Stimulated activated CD8-positive, alpha-beta memory T cell treated with anti-CD3 and anti-CD28 coated beads, Interleukin-12 subunit alpha, Interleukin-12 subunit beta, amount 100 ng/mL, for 24 hours (primary cell): ENCODE measurements around the gene WNK3.

Experiments
- DNase-seq: peaks from one replicate; pipeline ENCODE4 v3.0.0-alpha.2; 2020; ENCODE audit errors: extremely low read depth

WNK3 gene

DNA sequence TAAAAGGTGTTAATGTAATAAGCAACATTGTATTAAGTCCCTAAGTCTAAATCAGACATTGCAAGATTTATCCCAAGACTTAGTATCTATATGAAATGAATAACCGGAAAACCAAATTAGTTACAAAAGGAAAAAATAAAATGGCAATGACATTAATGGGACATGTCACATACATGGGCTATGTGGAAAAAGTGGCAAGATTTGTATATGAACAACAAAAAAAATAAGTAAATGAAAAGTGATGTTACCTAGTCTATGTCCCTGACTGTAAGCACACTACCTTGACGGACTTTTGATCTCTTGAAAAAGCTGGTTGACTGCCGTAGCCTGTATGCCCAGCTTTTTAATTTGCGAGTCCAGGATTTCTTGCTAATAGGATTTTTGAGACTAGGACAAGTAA, 119.3 kb downstream of the WNK3 start:
- no peak for DNase-seq

DNA sequence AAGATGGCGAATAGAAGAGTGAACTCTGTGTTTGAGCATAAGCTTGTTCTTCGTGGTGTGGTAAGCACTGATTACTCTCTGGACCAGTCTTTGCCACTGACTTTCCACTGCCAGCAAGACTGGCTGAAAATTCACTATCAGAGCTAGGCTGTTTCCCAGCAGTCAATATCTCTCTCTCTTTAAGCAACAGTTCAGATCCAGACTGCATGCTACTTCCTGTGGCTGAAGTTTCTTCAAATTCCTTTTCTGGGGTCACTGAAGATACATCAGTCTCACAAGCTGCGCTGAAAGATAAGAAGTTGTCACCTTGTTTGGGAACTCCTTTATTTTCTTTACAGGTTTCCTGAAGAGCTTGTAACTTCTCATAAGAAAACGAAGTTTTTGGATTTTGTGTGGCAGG, 120.8 kb downstream of the WNK3 start:
- no peak for DNase-seq

DNA sequence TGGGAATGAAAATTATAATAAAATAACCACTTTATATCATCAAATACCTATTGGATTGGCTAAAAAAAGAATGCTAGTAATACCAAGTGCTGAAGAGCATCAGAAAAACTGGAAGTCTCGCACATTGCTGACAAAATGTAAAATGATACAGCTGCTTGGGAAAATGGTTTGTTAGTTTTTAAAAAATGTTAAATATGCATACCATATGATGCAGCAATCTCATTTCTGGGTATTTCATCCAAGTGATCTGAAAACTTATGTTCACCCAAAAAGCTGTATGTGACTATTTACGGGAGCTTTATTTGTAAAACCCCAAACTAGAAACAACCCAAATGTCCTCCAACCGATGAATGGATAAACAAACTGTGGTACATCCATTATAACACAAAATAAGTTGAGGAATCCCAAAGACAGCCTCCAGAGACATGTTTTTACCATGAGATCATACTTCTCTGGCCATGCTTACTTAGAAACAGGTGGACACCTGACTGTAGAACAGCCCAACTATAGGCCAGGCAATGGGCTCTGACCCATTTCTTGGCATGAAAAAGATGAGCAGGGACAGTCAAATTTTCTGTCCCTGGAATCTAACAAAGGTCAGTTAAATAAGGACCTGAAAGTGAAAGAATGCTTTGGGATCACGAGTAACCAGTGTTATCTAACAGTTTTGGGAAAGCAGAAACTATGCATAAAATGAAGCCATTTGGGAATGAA, 127.3 kb downstream of the WNK3 start:
- DNase-seq = no peak

DNA sequence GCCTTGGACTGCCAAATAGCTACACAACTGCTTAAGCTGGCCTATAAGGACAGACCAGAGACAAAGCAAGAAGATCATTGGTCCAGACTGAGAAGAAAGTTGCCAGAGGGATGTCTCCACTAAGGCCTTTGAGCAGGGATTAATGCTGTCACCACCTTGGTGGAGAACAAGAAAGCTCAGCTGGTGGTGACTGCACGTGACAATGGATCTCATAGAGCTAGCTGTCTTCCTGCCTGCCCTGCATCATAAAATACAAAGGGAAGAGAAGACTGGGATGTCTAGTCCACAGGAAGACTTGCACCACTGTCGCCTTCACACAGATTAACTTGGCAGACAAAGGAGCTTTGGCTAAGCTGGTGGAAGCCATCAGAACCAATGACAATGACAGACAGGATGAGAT, 134.3 kb downstream of the WNK3 start:
- DNase-seq = no peak

DNA sequence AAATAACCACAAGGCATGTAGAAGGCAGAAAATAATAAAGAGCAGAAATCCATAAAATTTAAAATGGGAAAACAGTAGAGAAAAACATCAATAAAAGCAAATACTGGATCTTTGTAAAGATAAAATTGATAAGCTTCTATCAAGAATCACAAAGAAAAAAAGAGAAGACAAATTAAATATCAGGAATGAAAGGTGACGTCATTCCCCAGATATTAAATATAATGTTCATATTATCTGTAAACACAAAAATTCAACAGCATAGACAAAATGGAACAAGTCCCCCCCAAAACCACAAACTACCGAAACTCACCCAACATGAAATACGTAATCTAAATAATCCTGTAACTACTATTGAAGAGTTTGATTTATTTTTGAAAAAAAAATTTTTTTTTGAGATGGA, 144.2 kb downstream of the WNK3 start:
- DNase-seq = no peak

DNA sequence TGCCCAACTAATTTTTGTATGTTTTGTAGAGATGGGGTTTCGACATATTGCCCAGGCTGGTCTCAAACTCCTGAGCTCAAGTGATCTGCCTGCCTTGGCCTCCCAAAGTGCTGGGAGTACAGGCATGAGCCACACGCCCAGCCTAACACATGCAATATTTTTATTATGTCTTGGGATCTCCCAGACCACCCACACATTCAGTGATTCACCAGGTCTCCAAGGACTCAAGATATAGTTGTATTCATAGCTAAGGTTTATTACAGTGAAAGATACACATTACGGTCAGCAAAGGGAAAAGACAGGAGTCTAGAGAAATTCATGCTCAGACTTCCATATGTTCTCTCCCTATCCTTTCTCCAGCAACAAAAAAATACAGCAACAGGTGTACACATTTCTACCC, 149.3 kb downstream of the WNK3 start:
- no peak for DNase-seq

DNA sequence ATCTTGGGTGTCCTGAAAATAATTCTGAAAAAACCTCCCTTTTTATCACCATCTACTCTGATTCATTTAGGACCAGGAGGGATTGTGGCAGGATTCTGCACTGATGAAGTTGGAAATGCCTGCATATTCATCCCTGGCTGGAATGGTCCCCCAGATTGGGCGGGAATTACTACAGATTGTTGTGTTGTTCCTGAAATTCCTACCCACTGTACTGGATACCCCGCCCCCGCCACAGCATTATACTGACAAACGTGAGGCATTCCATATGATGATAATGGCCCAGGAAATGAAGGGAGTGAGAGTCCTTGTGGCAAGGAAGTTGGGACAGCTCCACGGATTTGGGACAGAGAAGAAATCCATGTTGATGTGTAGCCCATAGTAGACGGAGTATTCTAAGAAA, 159.6 kb downstream of the WNK3 start:
- no peak for DNase-seq

DNA sequence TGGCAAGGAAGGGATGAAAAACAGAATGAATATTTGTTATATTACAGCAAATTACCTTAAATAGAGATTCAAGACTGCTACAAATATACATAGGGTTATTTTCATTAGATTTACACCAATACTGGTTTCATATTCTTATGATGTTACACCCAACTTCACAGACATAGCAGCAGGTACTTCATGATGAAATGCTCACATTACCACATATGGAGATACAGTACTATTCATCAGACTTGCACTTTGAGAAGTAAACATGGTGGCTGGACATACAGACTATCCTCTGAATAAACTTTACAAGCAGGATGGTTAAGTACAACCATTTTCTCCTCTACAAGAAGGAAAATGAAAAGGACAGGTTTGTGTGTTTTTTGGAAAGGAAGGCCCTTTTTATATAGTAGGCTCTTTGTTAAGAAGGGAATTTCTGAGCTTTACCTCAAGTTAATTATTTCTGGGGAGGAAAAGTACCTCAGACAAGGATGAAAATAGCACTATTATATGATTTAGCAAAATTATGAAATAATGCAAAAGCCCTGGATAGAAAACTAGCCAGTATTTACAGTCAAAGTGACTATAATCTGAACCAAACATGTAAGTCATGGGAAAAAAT, 162.8 kb downstream of the WNK3 start:
- no peak for DNase-seq

DNA sequence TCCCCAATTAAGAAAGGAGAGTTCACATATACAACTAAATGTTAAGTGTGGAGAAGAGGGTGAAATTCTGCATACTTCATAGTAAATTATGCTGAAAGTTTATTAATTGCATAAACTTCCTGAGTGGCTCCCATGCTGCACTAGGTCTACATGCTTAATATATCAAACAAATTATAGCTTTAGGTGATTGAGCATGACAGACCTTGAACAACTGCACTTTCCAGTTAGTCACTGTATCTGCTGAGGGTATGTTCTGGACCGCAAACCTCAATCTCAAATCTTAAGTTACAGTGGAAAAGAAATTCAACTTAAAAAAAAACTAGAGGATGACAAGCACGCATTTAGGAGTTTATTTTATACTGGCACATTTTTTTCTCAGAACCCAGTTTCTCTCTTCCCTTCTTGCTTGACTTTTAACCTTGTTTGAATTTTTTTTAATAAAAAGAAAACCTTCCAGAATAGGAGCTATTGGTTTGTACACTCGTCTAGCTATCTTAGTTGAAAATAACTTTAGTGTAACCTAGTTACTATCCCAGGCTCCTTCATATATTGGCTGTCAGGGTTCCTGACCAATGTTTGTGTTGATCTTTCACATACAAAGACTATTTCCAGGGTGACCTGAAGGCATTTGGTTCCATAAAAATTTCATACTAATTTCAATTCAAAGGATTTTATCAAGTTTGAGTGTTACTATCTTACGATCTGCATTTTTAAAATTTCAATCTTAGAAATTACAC, 164.6 kb downstream of the WNK3 start:
- DNase-seq = no peak

DNA sequence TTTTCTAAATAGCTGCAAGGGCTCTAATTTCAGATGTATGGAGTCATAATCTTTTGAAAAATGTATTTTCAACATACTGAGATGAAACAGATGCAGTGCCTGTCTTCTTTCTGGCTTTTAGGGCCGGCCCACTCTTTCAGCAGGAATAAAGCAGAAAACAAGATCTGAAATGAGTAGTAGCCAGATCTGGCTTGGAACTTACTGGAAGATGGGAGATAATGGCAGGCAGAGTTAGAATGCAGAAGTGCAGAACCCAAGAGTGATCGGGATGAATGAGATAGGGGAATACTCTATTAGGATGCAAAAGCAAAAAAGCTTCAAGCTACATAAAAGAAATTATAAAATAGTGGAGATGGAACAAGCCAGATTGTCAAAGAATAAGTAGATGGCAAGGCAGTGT, 173.4 kb downstream of the WNK3 start:
- no peak for DNase-seq

DNA sequence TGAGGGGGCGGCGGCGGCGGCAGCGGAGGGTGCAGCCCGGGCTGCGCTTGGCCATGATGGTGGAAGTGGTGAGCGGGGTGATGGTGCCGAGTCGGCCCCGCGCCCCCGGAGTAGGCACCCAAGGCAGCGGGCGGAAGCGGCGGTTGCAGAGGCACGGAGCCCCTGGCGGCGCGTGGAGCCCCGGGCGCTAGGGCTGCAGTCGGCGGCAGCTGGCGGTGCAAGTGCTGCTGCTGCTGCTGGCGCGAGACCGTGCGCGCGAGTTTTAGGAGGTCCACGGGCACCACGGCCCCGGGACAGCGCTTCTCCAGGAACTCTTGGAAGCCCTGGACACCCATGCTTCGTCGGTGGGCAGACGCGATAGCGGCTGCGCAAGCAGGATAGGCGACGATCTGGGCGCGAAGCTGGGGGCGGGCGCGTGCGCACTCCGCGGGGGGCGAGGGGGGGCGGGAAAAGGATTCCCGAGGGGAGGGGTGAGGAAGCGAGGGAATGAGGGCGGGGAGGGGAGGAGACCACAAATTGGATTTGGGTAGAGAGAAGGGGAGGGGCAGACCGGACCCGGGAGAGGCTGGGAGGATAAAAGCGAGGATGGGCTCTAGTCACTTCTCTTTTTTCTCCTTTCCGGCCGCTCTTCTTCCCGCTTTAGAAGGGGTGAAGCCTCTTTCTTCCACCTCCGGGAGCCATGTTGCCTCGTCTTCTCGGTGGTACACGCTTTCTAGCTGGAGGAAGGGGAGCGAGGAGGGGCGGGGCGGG, 174.8 kb downstream of the WNK3 start, which contains the start of gene FAM120C:
FAM120C (minus strand) TSS at position 391 of the 750 bp plus-strand sequence; CDS start at position 335, 56 bp downstream.
- peak; percentile 38 for DNase-seq

DNA sequence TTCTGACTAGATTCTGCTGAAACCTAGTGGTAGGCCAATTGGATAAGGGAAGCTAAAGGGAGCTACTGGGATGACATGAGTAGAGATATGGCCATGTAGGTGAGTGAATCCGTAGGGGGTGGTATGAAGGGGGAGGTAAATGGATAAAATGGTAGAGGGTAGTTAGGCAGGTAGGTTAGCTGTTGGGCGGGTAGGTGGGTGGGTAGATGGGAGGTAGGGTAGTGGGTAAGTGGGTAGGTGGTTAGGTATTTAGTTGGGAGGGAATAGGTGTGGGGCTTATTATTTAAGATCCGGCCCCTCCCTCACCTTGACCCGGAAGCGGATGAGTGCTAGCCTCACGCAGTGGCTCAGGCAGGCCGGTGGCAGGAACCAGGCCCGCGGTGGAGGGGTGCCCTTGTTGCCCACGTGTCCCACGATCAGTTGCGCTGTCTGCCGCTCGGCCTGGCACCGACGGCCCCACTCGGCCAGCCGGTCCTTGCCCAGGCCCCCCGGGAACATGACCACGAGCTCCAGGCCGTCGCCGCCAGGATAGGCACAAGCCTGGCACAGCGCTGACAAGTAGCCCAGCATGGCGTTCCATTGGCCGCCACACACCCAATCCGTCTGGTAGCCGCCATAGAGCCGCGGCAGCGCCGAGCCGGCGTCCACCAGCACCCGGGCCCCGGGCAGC, 175.5 kb downstream of the WNK3 start:
- no peak for DNase-seq

DNA sequence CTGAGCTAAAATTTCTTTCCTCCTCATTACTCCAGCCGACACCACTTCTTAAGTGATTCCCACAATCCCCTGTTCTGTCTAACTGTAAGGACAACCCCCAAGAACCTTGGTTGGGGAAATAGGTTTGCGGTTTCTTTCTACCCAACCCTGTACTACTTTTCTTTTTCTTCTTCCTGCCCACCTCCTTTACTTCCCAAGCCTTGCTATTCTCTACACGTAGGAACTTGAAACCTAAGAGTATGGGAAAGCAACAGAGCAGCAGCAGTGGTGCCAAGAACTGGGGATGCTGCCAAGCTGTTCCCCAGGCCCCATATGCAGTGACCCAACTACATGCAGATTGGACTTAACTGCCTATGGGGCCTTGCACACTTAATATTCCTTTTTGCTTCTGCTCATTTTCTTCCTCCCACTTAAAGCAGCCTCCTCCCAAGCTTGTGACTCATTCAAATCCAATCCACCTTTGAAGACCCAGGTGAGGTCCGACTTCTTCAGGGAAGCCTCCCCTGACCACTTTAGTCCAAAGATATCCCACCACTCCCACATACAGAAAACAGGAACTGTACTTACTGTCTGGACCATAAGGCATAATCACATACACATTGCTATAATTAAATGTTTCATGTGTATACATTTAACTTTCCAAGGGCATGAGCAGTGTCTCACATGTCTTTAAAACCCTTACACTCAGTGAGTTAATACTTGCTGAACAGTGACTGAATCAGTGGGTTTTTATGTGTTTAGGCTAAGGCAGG, 176.5 kb downstream of the WNK3 start:
- DNase-seq = no peak

DNA sequence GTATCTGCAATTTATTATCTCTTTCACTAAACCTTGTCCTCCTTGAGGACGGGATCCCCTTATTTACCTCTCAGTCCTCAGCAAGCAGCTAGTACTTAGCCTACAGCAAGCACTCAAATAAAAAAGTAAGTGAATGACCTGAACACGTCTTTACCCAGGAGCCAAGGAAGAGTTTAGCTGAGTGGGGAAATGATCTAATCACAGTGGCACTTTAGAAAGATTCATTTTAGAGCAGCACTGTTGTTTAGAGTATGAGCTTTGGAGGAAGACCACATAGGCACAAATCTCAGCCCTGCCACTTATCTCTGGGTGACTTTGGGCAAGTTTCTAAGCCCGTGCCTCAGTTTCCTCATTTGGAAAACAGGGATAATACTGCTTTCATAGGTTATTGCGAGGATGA, 177.4 kb downstream of the WNK3 start:
- DNase-seq = no peak

DNA sequence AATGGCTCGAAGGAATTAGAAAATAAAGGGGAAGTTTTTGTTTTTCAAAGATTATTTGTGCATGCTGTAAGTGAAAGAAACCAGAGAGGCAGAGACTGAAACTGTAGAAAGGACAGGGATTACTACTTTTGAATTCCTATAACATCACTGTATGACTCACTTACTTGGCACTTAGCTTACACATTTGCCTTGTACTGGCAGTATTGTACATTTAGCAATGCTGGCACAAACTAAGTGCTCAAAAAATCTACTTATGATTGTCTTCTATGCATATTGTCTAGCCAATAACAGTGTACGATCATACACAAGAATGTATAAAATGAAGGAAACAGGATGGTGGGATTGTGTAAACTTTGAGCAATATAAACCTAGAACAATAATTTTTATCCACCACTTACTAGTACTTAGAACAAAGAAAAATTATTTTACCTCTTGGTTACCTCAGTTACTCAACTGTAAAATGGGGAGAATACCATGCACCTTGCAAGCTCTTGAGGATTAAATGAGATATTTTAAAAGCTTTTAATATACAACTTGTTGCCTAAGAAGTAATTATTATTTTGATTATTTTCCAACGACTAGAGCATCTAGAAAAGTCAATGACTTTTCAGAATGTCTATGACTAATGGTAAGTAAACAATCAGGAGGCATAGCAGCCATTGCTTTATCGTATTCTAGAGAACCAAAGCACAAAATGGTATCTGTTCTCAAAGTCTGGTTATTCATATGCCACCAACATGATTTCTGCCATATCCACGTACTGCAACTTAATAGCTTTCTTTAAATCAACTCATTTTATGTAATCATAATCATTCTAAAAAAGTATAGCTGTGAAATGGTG, 179.5 kb downstream of the WNK3 start:
- DNase-seq = no peak

DNA sequence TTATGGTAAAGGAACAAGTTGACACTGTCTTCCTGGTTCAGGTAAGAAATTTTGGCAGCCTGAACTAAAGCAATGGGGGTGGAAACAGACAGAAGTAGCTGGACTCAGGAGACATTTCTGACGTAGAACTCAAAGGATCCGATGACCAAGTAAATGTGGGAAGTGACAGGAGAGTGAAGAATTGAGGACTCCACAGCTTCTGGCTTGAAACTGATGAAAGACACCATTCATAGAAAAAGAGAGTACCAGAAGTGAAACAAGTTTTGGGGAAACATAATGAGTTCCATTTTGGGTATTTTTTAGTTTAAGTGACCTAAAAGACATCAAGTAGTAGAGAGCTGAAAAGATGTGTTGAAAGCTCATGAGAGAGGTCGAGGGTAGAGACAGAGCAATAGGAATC, 180.5 kb downstream of the WNK3 start:
- DNase-seq = no peak

DNA sequence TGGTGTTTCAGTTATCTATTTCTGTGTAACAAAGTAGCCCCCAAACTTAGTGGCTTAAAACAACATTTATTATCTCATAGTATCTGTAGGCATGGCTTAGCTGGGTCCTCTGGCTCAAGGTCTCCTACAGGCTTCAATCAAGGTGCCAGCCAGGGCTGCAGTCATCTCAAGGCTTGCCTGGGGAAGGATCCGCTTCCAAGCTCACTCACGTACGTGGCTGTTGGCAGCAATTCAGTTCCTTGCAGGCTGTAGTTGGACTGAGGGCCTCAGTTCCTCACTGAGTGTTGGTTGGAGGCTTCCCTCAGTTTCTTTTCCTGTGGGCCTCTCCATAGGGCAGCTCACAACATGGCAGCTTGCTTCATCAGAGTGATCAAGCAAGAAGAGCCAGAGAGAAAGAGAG, 184.1 kb downstream of the WNK3 start:
- no peak for DNase-seq

DNA sequence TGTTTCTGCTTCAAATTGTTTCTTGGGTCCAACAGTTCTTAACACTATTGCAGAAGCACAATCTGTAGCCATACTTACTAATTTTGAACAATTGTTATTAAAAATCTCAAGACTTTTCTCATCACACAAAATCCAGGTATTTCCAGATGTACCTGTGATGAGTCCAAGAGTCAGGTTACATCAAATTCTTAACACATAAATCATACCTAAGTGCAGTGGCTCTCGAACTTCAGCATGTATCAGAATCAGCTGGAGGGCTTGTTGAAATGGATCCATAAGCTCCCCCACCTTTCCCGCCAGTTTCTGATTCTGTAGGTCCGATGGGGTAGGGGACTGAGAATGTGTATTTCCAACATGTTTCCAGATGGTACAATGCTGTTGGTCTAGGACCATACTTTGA, 185.4 kb downstream of the WNK3 start:
- DNase-seq = no peak

DNA sequence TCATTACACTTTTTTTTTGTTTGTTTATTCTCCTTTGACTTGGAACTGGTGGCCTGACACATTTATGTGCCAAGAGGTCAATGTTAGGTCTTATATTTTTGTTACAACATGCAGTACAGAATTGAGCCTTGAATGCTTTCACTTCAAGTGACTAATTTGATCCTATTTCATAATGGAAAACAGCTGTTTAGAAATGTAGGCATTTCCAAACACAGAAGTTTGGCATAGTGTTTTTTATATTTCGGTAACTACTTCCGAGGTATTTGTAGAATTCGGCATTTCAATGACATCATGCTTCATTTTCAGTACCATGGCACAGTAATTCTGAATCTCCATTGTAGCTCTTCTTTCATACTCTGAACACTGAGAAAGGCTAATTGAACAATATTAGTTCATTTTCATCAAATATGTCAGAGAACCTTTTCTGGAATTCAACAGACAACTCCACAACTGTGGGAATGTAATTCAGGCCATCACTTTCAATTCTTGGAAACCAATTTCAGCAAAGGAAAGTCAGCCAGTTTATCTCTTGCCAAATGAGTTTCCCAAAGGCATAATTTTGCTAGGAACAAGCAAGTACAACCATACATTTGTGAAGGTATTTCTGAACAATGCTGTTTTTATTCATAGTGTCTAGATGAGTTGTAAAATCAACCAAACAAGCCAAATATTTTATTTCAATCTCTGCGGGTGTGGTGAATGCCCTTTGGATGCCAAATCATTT, 186.2 kb downstream of the WNK3 start:
- DNase-seq = no peak
